Ishikawa (cell line): ENCODE measurements around the gene TMCC1.

Experiments used
- CEBPB ChIP-seq: IDR thresholded peaks from 2 replicates; pipeline ENCODE4 v1.6.1; 2012
- CREB1 ChIP-seq: IDR thresholded peaks from 2 replicates; pipeline ENCODE4 v1.6.1; 2012; ENCODE audit warnings: low read depth
- RAD21 ChIP-seq: IDR thresholded peaks from 2 replicates; pipeline ENCODE4 v1.6.1; 2012; ENCODE audit warnings: low read depth
- REST ChIP-seq: IDR thresholded peaks from 2 replicates; pipeline ENCODE4 v1.6.1; 2012; ENCODE audit warnings: low read depth, mild to moderate bottlenecking
- TAF1 ChIP-seq: IDR thresholded peaks from 2 replicates; pipeline ENCODE4 v1.6.1; 2012; ENCODE audit warnings: low read depth, mild to moderate bottlenecking
- TCF12 ChIP-seq: IDR thresholded peaks from 2 replicates; pipeline ENCODE4 v1.6.1; 2012; ENCODE audit warnings: low read depth

- no peak for TF ChIP-seq CREB1
- TF ChIP-seq TCF12: no peak
- no peak for TF ChIP-seq RAD21
- TF ChIP-seq CEBPB: no peak
- no peak for TF ChIP-seq REST
- no peak for TF ChIP-seq TAF1
Measured at GRCh38 chr3:129822679-129823078, 70.8 kb downstream of the TMCC1 start.
